Natural killer cell (primary cell): Measurements from ENCODE around the gene SLC39A1. TPM values are rescaled to one million over a fixed set of nuclear protein-coding genes. Genes with fewer than 3 reads are reported as not detected.

Experiments
- ATAC-seq, 3 donors: fragments of 150-1000 bp in 2 of 3; fragments of 200-7000 bp in 1 of 3; cut with Tn5 transposase; 1 replicate in 1 of 3; 2 replicates in 2 of 3; pipeline ENCODE4 v1.10.0; 2021; ENCODE audit warnings: mild to moderate bottlenecking in 2 of 3, moderate library complexity in 2 of 3
- DNase-seq, 2 donors: peaks; one replicate each; pipeline versions ENCODE4 v3.0.0 to v3.0.0-alpha.2; 2013 to 2021; ENCODE audit warnings: mixed read lengths in 1 of 2
- H3K27ac ChIP-seq: one replicate; pipeline ENCODE4 v1.5.1; 2013; ENCODE audit warnings: mild to moderate bottlenecking, low read length
- H3K27me3 ChIP-seq: one replicate; pipeline ENCODE4 v1.6.1; 2013; ENCODE audit warnings: low read length; ENCODE audit not compliant: control insufficient read depth, insufficient read depth
- H3K36me3 ChIP-seq: one replicate; pipeline ENCODE4 v1.6.1; 2013; ENCODE audit warnings: low read length; ENCODE audit not compliant: control insufficient read depth, insufficient read depth
- H3K4me1 ChIP-seq: one replicate; pipeline ENCODE4 v1.6.1; 2013; ENCODE audit warnings: low read length; ENCODE audit not compliant: control insufficient read depth, insufficient read depth
- H3K4me3 ChIP-seq: one replicate; pipeline ENCODE4 v1.5.1; 2013; ENCODE audit warnings: low read length
- H3K9me3 ChIP-seq: one replicate; pipeline ENCODE4 v1.6.1; 2013; ENCODE audit warnings: low read length; ENCODE audit not compliant: control insufficient read depth, insufficient read depth
- H3K27ac Mint-ChIP-seq, 2 donors: one replicate each; pipeline ENCODE4 v1.8.0; 2022; ENCODE audit warnings: mild to moderate bottlenecking in 2 of 2, mixed read lengths in 2 of 2, moderate library complexity in 1 of 2
- H3K27me3 Mint-ChIP-seq, 2 donors: one replicate each; pipeline ENCODE4 v1.8.0; 2022; ENCODE audit warnings: low read depth in 2 of 2, mixed read lengths in 2 of 2
- H3K36me3 Mint-ChIP-seq: one replicate; pipeline ENCODE4 v1.8.0; 2022; ENCODE audit warnings: mixed read lengths
- H3K4me1 Mint-ChIP-seq, 2 donors: one replicate each; pipeline ENCODE4 v1.8.0; 2022; ENCODE audit warnings: mixed read lengths in 2 of 2
- H3K4me3 Mint-ChIP-seq: one replicate; pipeline ENCODE4 v1.8.0; 2022; ENCODE audit warnings: mild to moderate bottlenecking, moderate library complexity, mixed read lengths
- H3K9me3 Mint-ChIP-seq, 2 donors: one replicate each; pipeline ENCODE4 v1.8.0; 2022; ENCODE audit warnings: mixed read lengths in 2 of 2
- CTCF ChIP-seq: fragments of 200-600 bp; IDR thresholded peaks from one replicate; pipeline ENCODE4 v1.8.0; 2022; ENCODE audit warnings: antibody characterized with exemption
- WGBS: methylation state at CpG from one replicate; pipeline ENCODE4 v1.1.7; 2013; ENCODE audit warnings: missing lambda C conversion rate; ENCODE audit not compliant: insufficient coverage; 5-methylcytosine and 5-hydroxymethylcytosine counted together
- intact Hi-C: fragments of 100-400 bp; cut with micrococcal nuclease; formaldehyde crosslinking; loops from one replicate; pipeline ENCODE4 v1.14.2; 2022
- total RNA-seq, 4 donors: library from RNA; stranded (reverse); fragments of 120-200 nt in 1 of 4; gene quantifications; one replicate each; pipeline versions ENCODE4 v1.2.3 to v1.2.4, GENCODE V29; 2013 to 2022

The SLC39A1 gene
- total RNA-seq, 3 donors from 2014 or later (not counting 1 experiment from before 2014, with no cell fraction given): 20.7 to 21.5 (median 21.2) TPM

GRCh38 chr1:153977250-153978240 lies 14.2 kb upstream of the SLC39A1 start, which contains the start of gene JTB:
Gene JTB (minus strand): TSS chr1:153977674. CDS start chr1:153977252, 422 bp downstream.
- Mint-ChIP-seq H3K27ac (peak within 1 kb of the TSS; percentile 76 to 89), H3K4me3 (peak within 1 kb of the TSS; percentile 89), H3K36me3 (no peaks in the 10 kb centered on the region), H3K9me3 (no peaks in the 10 kb centered on the region), H3K27me3 (peaks cover 0 to 4% of the 10 kb centered on the region in 2 donors), H3K4me1 (peaks cover 25 to 30% of the 10 kb centered on the region in 2 donors)
- H3K9me3 ChIP-seq: no peaks in the 10 kb centered on the region
- no peaks in the 10 kb centered on the region for H3K27me3 ChIP-seq
- H3K27ac ChIP-seq: peak within 1 kb of the TSS; percentile 37
- peak; percentile 97 to 98 (median 97) for ATAC-seq
- WGBS: under 1% methylated on average over 71 of the region's 75 CpGs
- peak; percentile 76 to 91 for DNase-seq
- TF ChIP-seq CTCF: no peak
- H3K36me3 ChIP-seq: peaks cover 26% of the 10 kb centered on the region
- peaks cover 16% of the 10 kb centered on the region for H3K4me1 ChIP-seq
- peak within 1 kb of the TSS; percentile 84 for H3K4me3 ChIP-seq
- intact Hi-C loops: loop anchor here (1.0 to 2.0 kb wide), 3 partner anchors 10 to 19 kb away; partner anchors contain the start of genes CREB3L4, CRTC2 and RPS27

- ATAC-seq (no peak), DNase-seq (no peak)
- Mint-ChIP-seq H3K27ac (peak overlapping the region; percentile 76 to 89), H3K9me3 (no peaks in the 10 kb centered on the region), H3K4me3 (peak overlapping the region; percentile 89), H3K27me3 (peaks cover 0 to 2% of the 10 kb centered on the region in 2 donors), H3K36me3 (no peaks in the 10 kb centered on the region), H3K4me1 (peaks cover 25 to 30% of the 10 kb centered on the region in 2 donors)
- TF ChIP-seq CTCF: no peak
- peak overlapping the region; percentile 37 for H3K27ac ChIP-seq
- peak overlapping the region; percentile 84 for H3K4me3 ChIP-seq
- peaks cover 26% of the 10 kb centered on the region for H3K36me3 ChIP-seq
- intact Hi-C loops: loop anchor here (1.0 to 2.0 kb wide), 3 partner anchors 10 to 18 kb away; partner anchors contain the start of genes CREB3L4, CRTC2 and RPS27
- no peaks in the 10 kb centered on the region for H3K27me3 ChIP-seq
- H3K9me3 ChIP-seq: no peaks in the 10 kb centered on the region
- WGBS: 0% methylated on average over 16 of the region's 16 CpGs
- peaks cover 16% of the 10 kb centered on the region for H3K4me1 ChIP-seq
These were observed 13.5 kb upstream of the SLC39A1 start for GRCh38 chr1:153976819-153977249.

GRCh38 chr1:153973525-153973924 lies 10.2 kb upstream of the SLC39A1 start:
- no peak for DNase-seq
- no peak for TF ChIP-seq CTCF
- H3K9me3 Mint-ChIP-seq: no peaks in the 10 kb centered on the region
- WGBS: 96% methylated on average over 7 of the region's 7 CpGs
- H3K4me1 Mint-ChIP-seq: peaks cover 32 to 39% of the 10 kb centered on the region in 2 donors
- H3K36me3 Mint-ChIP-seq: no peaks in the 10 kb centered on the region
- H3K27ac Mint-ChIP-seq: peak overlapping the region in 1 of 2 donors; percentile 65
- no peaks in the 10 kb centered on the region for H3K27me3 Mint-ChIP-seq
- Histone ChIP-seq H3K27ac (no peak overlapping the region), H3K4me3 (no peak overlapping the region), H3K4me1 (peaks cover 28% of the 10 kb centered on the region), H3K27me3 (no peaks in the 10 kb centered on the region), H3K9me3 (no peaks in the 10 kb centered on the region), H3K36me3 (peaks cover 26% of the 10 kb centered on the region)
- intact Hi-C loops: no loop called here
- no peak overlapping the region for H3K4me3 Mint-ChIP-seq
- ATAC-seq: no peak
